Smooth muscle cell (in vitro differentiated cells): ENCODE measurements around the gene CDC123. TPM values are rescaled to one million over a fixed set of nuclear protein-coding genes. Genes with fewer than 3 reads are reported as not detected.

ENCODE experiments used
- DNase-seq: peaks from one replicate; lab custom pipeline; 2025; ENCODE audit not compliant: unreplicated experiment; lab: John Stamatoyannopoulos, UW
- H2AFZ ChIP-seq: fragments of 200-600 bp; sonication (generic); 2 replicates; pipeline ENCODE4 v1.6.0; 2016; ENCODE audit warnings: antibody characterized with exemption, low read depth, mild to moderate bottlenecking
- H3F3A ChIP-seq: fragments of 200-600 bp; sonication (generic); 2 replicates; pipeline ENCODE4 v1.6.0; 2017; ENCODE audit warnings: antibody characterized with exemption, low read depth
- H3K27ac ChIP-seq: fragments of 200-600 bp; sonication (generic); 2 replicates; pipeline ENCODE4 v1.5.1; 2016; ENCODE audit warnings: low read depth, mild to moderate bottlenecking
- H3K27me3 ChIP-seq: fragments of 200-600 bp; sonication (generic); 2 replicates; pipeline ENCODE4 v1.6.1; 2016; ENCODE audit warnings: low read depth, mild to moderate bottlenecking
- H3K36me3 ChIP-seq: fragments of 200-600 bp; sonication (generic); 2 replicates; pipeline ENCODE4 v1.5.1; 2016; ENCODE audit warnings: low read depth
- H3K4me1 ChIP-seq: fragments of 200-600 bp; sonication (generic); 2 replicates; pipeline ENCODE4 v1.5.1; 2016; ENCODE audit warnings: low read depth
- H3K4me2 ChIP-seq: fragments of 200-600 bp; sonication (generic); 2 replicates; pipeline ENCODE4 v1.6.0; 2016; ENCODE audit warnings: mild to moderate bottlenecking
- H3K4me3 ChIP-seq: fragments of 200-600 bp; sonication (generic); 2 replicates; pipeline ENCODE4 v1.5.1; 2016; ENCODE audit warnings: mild to moderate bottlenecking
- H3K79me2 ChIP-seq: fragments of 200-600 bp; sonication (generic); 2 replicates; pipeline ENCODE4 v1.6.0; 2016; ENCODE audit warnings: low read depth, mild to moderate bottlenecking
- H3K9ac ChIP-seq: fragments of 200-600 bp; sonication (generic); 2 replicates; pipeline ENCODE4 v1.6.0; 2016; ENCODE audit warnings: low read depth
- H3K9me3 ChIP-seq: fragments of 200-600 bp; sonication (generic); replicated peaks from 2 replicates; pipeline ENCODE4 v1.5.1; 2016; ENCODE audit warnings: low read depth
- H4K20me1 ChIP-seq: fragments of 200-600 bp; sonication (generic); 2 replicates; pipeline ENCODE4 v1.6.0; 2016; ENCODE audit warnings: low read depth
- WGBS: methylation state at CpG from one replicate; pipeline ENCODE4 v1.1.7; 2016; ENCODE audit warnings: low lambda C conversion rate; 5-methylcytosine and 5-hydroxymethylcytosine counted together
- polyA plus RNA-seq: library from polyadenylated mRNA; unstranded; fragments of >200 nt; fragmentation: Nextera tagmentation; extraction: Ambion mirVana; gene quantifications from 2 replicates; pipeline ENCODE4 v1.2.1, GENCODE V29; 2016
- total RNA-seq: library from RNA; depleted of rRNA; stranded (reverse); fragments of >200 nt; gene quantifications from 2 replicates; pipeline ENCODE4 v1.2.3, GENCODE V29; 2014
- TF ChIP-seq, protein P1 (sequence below): fragments of 200-600 bp; sonication (generic); IDR thresholded peaks from 2 replicates; pipeline ENCODE4 v1.5.1; 2017; ENCODE audit warnings: borderline replicate concordance, mild to moderate bottlenecking, antibody characterized with exemption; ENCODE audit not compliant: insufficient read depth, poor library complexity, severe bottlenecking

Gene CDC123
- total and polyA plus RNA-seq, 2 experiments from 2014 or later: 78.2 to 97.2 TPM

DNA sequence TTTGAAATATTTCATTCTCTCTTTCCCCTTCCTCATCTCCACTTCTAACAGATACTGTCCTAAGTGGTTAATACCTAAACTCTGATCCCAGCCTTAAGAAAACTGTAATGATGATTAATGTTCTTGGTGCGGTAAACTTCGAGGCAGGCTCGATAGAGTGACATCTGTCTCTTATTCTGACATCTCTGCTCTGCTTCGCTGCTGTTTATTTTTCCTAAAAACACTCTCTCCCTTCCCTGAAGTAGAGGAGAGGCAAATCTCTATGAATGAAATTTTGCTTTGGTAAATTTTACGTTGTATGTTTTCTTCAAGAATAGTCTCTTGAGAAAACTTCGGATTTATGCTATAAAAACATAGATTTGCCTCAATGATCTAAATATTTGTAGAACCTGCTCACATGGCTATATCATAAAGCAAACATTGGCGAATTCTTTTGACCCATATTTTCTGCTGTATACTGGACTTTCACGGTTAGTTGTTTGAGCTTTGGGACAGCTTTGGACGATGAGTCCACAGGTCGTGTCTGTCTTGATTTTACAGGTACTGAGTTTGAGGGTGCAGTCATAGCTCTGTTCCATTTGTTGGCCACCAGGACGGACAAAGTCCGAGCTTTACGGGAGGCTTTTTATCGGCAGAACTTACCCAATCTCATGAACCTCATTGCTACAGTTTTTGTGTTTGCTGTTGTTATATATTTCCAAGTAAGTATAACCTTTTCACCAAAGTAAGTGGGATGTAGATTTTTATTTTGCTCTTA lies 39.4 kb upstream of the CDC123 start:
- Histone ChIP-seq H3K79me2 (no peaks in the 10 kb centered on the region), H4K20me1 (no peaks in the 10 kb centered on the region), H3K4me1 (no peaks in the 10 kb centered on the region), H3K27ac (no peak overlapping the region), H2AFZ (no peak overlapping the region), H3F3A (no peaks in the 10 kb centered on the region), H3K27me3 (no peaks in the 10 kb centered on the region), H3K9me3 (no peaks in the 10 kb centered on the region), H3K9ac (no peak overlapping the region), H3K4me2 (no peak overlapping the region), H3K36me3 (peaks cover 8% of the 10 kb centered on the region), H3K4me3 (no peak overlapping the region)
- whole genome bisulfite sequencing: 96% methylated on average over 14 of the region's 14 CpGs
- DNase-seq: no peak
- TF ChIP-seq, protein P1, sequence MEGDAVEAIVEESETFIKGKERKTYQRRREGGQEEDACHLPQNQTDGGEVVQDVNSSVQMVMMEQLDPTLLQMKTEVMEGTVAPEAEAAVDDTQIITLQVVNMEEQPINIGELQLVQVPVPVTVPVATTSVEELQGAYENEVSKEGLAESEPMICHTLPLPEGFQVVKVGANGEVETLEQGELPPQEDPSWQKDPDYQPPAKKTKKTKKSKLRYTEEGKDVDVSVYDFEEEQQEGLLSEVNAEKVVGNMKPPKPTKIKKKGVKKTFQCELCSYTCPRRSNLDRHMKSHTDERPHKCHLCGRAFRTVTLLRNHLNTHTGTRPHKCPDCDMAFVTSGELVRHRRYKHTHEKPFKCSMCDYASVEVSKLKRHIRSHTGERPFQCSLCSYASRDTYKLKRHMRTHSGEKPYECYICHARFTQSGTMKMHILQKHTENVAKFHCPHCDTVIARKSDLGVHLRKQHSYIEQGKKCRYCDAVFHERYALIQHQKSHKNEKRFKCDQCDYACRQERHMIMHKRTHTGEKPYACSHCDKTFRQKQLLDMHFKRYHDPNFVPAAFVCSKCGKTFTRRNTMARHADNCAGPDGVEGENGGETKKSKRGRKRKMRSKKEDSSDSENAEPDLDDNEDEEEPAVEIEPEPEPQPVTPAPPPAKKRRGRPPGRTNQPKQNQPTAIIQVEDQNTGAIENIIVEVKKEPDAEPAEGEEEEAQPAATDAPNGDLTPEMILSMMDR: no peak

DNA sequence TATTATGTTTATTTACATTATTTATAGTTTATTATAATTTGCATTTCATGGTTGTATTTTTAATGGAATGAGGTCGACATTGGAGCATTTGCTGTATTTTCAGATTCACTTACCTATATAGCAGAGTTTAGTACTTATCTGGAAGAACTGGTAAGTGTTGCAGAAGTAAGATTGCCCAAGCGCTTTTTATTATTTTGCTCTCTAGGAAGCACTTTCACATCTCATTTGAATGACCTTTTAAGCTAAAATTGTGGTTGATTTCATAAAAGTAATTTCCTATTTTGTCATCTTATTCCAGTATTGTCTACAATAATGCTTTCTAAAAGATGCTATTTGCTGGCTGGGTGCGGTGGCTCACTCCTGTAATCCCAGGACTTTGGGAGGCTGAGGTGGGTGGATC lies 37.9 kb upstream of the CDC123 start:
- Histone ChIP-seq H4K20me1 (no peaks in the 10 kb centered on the region), H3K9me3 (no peaks in the 10 kb centered on the region), H3K79me2 (no peaks in the 10 kb centered on the region), H3K9ac (no peak overlapping the region), H2AFZ (no peak overlapping the region), H3K4me3 (no peak overlapping the region), H3K4me2 (no peak overlapping the region), H3K27me3 (no peaks in the 10 kb centered on the region), H3K27ac (no peak overlapping the region), H3K4me1 (no peaks in the 10 kb centered on the region), H3F3A (no peaks in the 10 kb centered on the region), H3K36me3 (peaks cover 8% of the 10 kb centered on the region)
- no peak for DNase-seq
- TF ChIP-seq, protein P1: no peak
- 99% methylated on average over 3 of the region's 3 CpGs for WGBS

DNA sequence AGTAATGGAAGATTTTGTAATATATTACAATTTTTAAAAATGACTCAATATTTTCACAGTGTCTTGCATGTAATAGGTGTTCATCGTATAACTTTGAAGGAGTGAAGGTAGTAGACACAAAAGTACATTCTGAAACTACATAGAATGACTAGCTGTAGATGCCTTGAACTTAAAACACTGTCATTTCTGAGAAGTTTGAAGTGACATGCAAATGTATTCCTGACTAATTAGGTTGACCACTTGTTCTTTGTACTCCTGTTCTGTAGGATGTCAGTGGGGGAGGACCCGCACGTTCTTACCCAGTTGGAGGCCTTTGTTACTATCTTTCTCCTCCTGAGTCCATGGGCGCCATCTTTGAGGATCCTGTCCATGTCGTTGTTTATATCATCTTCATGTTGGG lies 35.3 kb upstream of the CDC123 start:
- TF ChIP-seq, protein P1: no peak
- 95% methylated on average over 5 of the region's 5 CpGs for WGBS

DNA sequence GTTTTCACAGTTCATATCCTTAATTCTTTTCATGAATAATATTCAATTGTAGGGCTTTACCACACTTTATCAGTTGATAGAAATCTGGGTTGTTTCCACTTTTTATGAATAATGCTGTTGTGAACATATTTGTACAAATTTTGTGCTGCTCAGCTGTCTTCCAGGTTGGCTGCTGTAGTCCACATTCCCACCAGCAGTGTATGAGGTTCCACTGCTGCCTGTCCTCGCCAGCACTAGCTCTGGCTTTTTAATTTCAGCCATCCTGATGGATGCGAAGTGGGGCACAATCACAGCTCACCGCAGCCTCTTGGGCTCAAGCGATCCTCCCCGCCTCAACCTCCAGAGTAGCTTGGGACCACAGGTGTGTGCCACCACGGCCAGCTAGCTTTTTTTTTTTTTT lies 33.1 kb upstream of the CDC123 start:
- DNase-seq: no peak
- Histone ChIP-seq H3K9ac (no peak overlapping the region), H4K20me1 (no peaks in the 10 kb centered on the region), H3K36me3 (peaks cover 8% of the 10 kb centered on the region), H3K4me3 (no peak overlapping the region), H3K79me2 (no peaks in the 10 kb centered on the region), H3K4me1 (no peaks in the 10 kb centered on the region), H3K9me3 (no peaks in the 10 kb centered on the region), H3K4me2 (no peak overlapping the region), H3K27ac (no peak overlapping the region), H2AFZ (no peak overlapping the region), H3F3A (peaks cover 2% of the 10 kb centered on the region), H3K27me3 (no peaks in the 10 kb centered on the region)
- TF ChIP-seq, protein P1: no peak
- WGBS: 98% methylated on average over 6 of the region's 6 CpGs

More for the DNA sequence above, 35.3 kb upstream of the CDC123 start:
- no peaks in the 10 kb centered on the region for H3K4me1 ChIP-seq
- no peak overlapping the region for H3K4me3 ChIP-seq
- no peak for DNase-seq
- H3K27me3 ChIP-seq: no peaks in the 10 kb centered on the region
- H3K9ac ChIP-seq: no peak overlapping the region
- peaks cover under 1% of the 10 kb centered on the region for H3F3A ChIP-seq
- no peak overlapping the region for H3K27ac ChIP-seq
- peaks cover 8% of the 10 kb centered on the region for H3K36me3 ChIP-seq
- no peak overlapping the region for H3K4me2 ChIP-seq
- H3K79me2 ChIP-seq: no peaks in the 10 kb centered on the region
- no peaks in the 10 kb centered on the region for H3K9me3 ChIP-seq
- no peaks in the 10 kb centered on the region for H4K20me1 ChIP-seq
- H2AFZ ChIP-seq: no peak overlapping the region
